Smooth muscle cell of the brain vasculature (primary cell): Measurements from ENCODE around the gene RPP40.
"Not testable (repeated sequence)": the region's sequence is repeated elsewhere in the genome, so short reads cannot be mapped to it uniquely, and the experiment has no call there.

Source experiments
- DNase-seq: peaks from one replicate; pipeline ENCODE4 v3.0.0-alpha.2; 2012; ENCODE audit warnings: low read depth, low spot score

Gene RPP40

DNA sequence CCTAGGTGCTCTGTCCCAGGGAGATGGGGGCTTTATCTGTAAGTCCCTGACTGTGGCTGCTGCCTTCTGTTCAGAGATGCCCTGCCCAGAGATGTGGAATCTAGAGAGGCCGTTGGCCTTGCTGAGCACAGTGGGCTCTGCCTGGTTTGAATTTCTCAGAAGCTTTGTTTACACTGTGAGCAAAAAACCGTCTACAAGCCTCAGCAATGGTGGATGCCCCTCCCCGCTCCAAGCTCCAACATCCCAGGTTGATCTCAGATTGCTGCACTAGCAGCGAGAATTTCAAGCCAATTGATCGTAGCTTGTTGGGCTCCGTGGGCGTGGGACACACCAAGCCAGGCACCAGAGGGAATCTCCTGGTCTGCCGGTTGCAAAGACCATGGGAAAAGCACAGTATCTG lies 16.3 kb upstream of the RPP40 start:
- no peak for DNase-seq

DNA sequence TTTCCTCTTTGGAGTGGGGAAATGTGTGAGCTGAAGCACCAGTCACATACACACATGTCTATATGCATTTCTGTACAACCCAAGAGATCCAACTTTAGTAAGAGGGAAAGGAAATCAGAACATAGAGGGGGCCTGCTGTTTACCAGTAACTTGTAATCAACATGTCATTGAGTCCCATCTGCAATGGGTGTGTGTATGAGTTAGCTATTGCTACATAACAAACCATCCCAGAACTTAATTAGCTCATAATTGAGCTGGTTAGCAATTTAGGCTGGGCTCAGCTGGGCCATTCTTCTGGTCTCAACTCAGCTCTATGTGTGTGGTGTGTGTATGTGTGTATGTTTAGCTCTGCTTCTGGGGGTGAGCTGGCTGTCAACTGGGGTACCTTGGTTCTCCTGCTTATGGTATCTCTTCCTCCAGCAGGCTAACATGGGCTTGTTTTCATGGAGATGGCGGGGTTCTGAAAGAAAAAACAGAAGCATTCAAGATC lies 10.3 kb upstream of the RPP40 start:
- no peak for DNase-seq

DNA sequence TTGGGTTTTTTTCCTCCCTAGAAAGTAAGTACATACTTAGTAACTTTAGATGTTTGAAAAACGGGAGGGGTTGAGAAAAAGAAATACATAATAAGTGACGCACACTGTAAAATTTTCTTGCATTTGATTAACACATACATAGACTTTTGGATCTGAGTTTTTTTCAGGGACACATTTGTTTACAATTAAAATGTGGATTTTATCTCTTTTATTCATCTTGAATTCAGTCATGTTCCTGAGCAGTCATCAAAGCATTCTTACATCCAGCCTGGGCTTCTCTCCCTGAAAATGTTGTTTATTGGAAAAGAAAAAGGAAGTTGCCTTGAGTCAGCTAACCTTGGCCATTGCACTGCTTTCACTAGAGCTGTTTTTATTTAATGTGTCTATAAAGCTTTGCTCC lies 8.7 kb upstream of the RPP40 start:
- no peak for DNase-seq

GRCh38 chr6:5011346-5011745 lies 7.5 kb upstream of the RPP40 start:
- DNase-seq = no peak

GRCh38 chr6:5007531-5007930 lies 3.7 kb upstream of the RPP40 start:
- DNase-seq = no peak

DNA sequence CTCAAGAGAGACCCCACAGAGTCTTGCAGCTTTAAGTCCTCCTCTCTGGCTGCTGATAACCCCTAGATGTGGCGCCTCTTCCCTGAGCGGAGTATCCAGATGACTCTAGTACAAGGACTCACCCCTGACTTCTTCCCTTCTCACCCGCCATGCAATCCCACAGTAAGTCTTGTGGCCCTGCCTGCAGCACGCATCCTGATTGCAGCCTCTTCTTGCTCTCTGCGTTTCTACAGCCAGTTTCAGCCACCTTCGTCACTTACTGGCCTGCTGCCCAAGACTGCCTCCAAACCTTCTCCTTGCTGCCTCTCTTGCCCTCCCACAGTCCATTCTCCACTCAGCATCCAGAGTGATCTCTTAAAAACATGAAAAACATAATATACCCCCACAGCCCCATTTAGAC lies 2.4 kb upstream of the RPP40 start:
- DNase-seq = no peak

- not testable (repeated sequence) for DNase-seq
Measured at GRCh38 chr6:5005038-5005433, 1.2 kb upstream of the RPP40 start.

DNA sequence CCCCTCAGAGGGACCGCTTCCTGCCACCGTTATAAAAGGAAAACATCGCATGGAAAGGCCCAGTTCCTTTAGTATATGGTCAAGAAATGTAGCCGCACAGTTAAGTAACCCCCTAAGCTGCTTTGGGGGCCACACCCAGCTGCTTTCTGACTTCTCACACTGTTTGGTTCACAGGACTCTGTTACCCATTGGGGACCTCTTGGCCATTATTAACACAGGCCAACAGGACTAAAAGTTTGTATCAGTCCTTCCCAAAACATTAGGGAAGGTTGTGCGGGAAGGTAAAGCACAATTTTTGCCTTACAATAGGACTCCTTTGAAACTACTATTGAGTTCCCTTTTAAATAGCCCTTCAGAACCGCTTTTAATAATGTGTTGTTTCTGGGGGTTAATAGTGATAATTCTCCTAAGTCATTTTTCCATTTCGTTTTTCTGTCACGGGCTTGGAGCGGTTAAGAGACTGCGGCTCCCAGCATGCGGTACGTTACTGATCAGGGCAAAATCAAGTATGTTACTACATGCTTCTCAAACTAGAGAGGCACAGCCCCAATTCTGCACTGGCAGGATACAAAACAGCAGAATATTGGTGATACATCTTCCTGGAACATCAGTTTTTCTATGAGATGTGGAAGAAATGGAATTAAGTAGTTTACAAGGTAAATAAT lies 668 bp upstream of the RPP40 start:
- DNase-seq = no peak

GRCh38 chr6:4999586-4999985 lies 4.3 kb downstream of the RPP40 start:
- DNase-seq = no peak

- DNase-seq = no peak
Measured at GRCh38 chr6:4997862-4998261, 6.0 kb downstream of the RPP40 start.

GRCh38 chr6:4994741-4995140 lies 9.1 kb downstream of the RPP40 start:
- no peak for DNase-seq

DNA sequence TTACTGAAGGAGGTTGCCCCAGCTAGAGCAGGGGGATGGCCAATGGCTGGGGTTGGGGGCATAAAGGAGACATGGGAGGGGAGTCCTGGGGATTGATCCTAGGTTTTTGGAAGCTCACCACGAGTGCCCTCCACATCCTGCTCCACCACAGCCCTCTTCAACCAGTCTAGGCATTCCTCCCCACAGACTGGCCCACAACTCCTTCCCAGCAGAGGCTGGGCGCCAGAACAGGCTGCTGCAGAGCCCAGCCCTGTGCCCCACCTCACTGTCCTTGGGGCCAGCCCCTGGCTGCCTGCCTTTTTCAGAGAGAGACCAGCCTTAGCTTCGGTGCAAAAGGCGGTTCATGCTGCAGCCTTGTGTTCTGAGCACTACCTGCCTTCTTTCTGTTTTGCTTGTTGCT lies 16.4 kb downstream of the RPP40 start:
- no peak for DNase-seq

DNA sequence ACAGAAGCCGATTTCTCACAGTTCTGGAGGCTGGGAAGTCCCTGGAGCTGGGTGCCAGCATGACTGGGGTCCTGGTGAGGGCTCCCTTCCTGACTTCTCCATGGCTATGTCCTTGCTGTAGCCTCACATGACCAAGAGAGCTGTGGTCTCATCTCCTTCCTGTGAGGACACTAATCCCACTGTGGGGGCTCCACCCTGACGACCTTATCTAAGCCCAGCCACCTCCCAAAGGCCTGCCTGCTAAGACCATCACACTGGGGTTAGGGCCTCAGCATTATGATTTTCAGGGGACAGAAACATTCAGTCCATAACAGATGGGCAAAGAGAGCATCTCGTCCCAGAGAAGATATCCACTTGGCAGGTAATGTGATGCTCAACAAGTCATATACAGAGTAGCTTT lies 16.8 kb downstream of the RPP40 start:
- no peak for DNase-seq

DNA sequence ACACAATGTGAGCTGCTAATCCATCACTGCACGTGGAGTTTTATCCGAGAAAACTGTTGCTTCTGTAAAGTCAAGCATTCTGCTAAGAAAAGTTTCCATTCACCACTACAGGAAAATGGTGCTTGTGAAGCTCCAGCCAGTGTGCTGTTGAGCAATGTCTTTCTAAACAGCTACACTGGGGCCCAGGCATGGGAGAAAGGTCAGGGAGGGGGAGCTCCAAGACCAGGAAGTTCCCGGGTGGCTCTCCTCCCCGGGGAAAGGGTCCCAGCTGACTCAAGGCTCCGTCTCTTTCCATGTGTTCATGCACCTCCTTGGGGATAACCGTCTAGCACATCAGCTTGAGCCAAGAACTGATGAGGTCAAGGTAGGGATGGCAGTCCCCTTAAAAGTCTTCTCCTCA lies 20.5 kb downstream of the RPP40 start:
- DNase-seq = no peak

GRCh38 chr6:4981761-4982160 lies 22.1 kb downstream of the RPP40 start:
- no peak for DNase-seq

GRCh38 chr6:4979426-4979825 lies 24.4 kb downstream of the RPP40 start:
- DNase-seq = no peak

GRCh38 chr6:4977468-4977867 lies 26.4 kb downstream of the RPP40 start:
- no peak for DNase-seq

- no peak for DNase-seq
Measured at GRCh38 chr6:4975506-4975905, 28.3 kb downstream of the RPP40 start.

DNA sequence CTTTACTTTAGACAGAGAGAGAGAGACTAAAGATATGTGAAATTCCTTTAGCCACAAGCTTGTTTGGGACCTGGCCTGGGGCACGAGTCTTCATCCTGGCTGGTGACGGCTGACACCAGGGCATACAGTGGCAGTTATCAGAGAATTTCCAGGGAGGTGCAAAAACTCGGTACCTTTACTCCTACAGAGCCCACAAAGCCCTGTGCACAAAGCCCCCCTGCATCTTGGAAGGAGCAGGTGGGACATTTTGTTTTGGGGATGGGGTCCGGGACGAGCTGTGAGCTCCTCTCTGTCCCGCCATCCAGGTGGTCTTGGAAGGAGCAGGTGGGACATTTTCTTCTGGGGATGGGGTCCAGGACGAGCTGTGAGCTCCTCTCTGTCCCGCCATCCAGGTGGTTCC lies 28.9 kb downstream of the RPP40 start:
- no peak for DNase-seq

DNA sequence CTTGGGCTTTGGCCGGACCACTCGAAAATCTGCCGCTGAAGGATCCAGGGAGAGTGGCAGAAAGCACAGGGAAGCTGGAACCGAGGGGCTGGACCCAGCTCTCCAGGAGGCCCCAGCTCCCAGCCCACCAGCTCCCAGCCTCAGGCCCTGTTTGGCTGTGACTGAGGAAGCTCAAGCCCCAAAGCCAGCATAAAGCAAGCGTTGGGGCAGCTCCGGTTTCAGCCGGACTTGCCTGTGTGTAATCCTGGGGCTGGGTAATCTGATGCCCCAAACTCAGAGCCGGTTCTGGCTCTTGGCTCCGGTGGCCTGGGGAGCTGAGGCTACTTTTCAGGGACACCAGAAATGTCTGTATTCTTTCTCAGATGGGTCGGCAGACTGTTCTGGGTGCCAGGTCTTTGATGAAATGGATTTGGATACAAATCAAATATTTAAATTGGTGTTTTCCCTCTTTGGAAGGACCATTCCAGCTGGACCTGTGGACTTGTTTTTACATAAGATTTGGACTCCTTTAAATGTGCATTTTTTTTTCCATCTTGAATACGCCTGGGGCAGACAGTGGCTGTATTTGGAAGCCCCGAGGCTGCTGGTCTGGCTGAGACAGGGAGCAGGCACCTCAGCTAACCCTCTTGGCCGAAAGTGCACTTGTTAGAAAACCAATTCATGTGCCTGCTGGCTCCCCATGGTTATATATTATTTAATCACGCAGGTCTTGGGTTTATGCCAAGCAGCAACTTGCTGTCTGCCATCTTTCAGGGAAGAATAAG lies 29.7 kb downstream of the RPP40 start:
- DNase-seq = peak; percentile 32

GRCh38 chr6:4973415-4973814 lies 30.4 kb downstream of the RPP40 start:
- DNase-seq = no peak

- no peak for DNase-seq
Measured at GRCh38 chr6:4972438-4972837, 31.4 kb downstream of the RPP40 start.

DNA sequence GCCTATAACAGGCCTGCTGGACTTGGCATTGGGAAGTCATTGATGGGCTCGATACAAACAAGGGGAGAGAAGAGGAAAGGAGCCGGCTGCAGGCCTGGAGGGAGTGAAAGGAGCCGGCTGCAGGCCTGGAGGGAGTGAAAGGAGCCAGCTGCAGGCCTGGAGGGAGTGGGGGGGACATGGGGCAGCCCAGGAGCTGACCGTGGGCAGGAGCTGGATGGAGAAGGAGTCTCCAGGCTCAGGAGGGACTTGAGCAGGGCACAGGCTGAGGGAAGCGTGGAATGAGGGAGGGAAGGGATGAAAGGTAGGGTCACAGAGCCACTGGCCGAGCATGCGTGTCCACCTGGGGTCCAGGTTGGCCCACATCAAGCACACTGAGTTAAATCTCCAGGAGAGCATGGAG lies 32.0 kb downstream of the RPP40 start:
- DNase-seq = no peak
